Muscle layer of duodenum (tissue), 2 donors: ENCODE data around the gene TMEM164.
A peak's percentile ranks its signal among the peaks of the same experiment; 100 is the strongest.

Experiments used
- H3K27ac ChIP-seq: one replicate; pipeline ENCODE4 v1.7.0; 2013; ENCODE audit warnings: mild to moderate bottlenecking, low read length
- H3K27me3 ChIP-seq: one replicate; pipeline ENCODE4 v1.7.0; 2013; ENCODE audit warnings: low read depth, mild to moderate bottlenecking, control low read depth, low read length
- H3K36me3 ChIP-seq, 2 donors: one replicate each; pipeline ENCODE4 v1.7.0; 2013; ENCODE audit warnings: low read length in 2 of 2, control low read depth in 1 of 2, mild to moderate bottlenecking in 1 of 2; ENCODE audit not compliant: insufficient read depth in 2 of 2, control insufficient read depth in 1 of 2
- H3K4me1 ChIP-seq, 2 donors: one replicate each; pipeline ENCODE4 v1.7.0; 2013; ENCODE audit warnings: low read length in 2 of 2, mild to moderate bottlenecking in 2 of 2, control low read depth in 1 of 2, moderate library complexity in 1 of 2; ENCODE audit not compliant: insufficient read depth in 2 of 2, control insufficient read depth in 1 of 2
- H3K4me3 ChIP-seq, 2 donors: one replicate each; pipeline ENCODE4 v1.7.0; 2013; ENCODE audit warnings: low read length in 2 of 2, low read depth in 1 of 2, mild to moderate bottlenecking in 1 of 2
- H3K9me3 ChIP-seq, 2 donors: one replicate each; pipeline ENCODE4 v1.7.0; 2013; ENCODE audit warnings: low read length in 2 of 2, control low read depth in 1 of 2, mild to moderate bottlenecking in 1 of 2; ENCODE audit not compliant: control insufficient read depth in 1 of 2
- donor health status: healthy.

TMEM164 gene

DNA sequence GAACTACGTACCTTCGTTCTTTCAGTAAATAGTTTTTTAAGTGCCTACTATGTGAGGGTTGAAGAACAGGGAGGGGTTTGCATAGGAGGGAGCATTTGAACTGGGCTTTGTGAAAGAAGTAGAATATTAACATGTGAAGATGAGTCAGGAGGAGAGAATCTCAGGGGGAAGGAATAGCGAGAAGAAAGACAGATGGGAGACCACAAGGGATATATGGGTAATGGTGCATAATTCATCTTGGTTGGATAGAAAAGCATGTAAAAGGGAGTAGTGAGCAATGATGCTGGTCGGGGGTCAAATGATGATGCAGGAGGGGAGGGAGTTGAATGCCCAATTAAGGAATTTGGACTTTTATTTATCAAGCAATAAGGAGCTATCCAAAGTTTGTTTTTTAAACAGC lies 52.7 kb downstream of the TMEM164 start:
- H3K36me3 ChIP-seq = no peaks in the 10 kb centered on the region

DNA sequence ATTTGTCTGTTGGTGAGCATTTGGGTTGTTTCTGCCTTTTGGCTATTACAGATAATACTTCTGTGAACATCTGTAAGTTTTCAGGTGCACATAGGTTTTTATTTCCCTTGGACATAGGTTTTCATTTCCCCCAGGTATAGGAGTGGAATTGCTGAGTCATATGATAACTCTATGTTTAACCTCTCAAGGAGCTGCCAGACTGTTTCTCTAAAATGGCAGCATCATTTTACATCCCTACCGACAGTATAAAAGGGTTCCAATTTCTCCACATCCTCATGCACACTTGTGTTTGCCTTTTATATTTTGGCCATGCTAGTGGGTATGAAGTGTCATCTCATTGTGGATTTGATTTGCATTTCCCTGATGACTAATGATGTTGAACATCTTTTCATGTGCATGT lies 53.5 kb downstream of the TMEM164 start:
- H3K9me3 ChIP-seq = no peaks in the 10 kb centered on the region
- H3K36me3 ChIP-seq = no peaks in the 10 kb centered on the region
- H3K27ac ChIP-seq = no peak overlapping the region
- no peaks in the 10 kb centered on the region for H3K27me3 ChIP-seq
- H3K4me3 ChIP-seq = no peak overlapping the region
- H3K4me1 ChIP-seq = no peaks in the 10 kb centered on the region

More for the DNA sequence above, 52.7 kb downstream of the TMEM164 start:
- H3K4me3 ChIP-seq = no peak overlapping the region
- H3K27ac ChIP-seq = no peak overlapping the region
- no peaks in the 10 kb centered on the region for H3K27me3 ChIP-seq
- no peaks in the 10 kb centered on the region for H3K9me3 ChIP-seq
- H3K4me1 ChIP-seq = no peaks in the 10 kb centered on the region

DNA sequence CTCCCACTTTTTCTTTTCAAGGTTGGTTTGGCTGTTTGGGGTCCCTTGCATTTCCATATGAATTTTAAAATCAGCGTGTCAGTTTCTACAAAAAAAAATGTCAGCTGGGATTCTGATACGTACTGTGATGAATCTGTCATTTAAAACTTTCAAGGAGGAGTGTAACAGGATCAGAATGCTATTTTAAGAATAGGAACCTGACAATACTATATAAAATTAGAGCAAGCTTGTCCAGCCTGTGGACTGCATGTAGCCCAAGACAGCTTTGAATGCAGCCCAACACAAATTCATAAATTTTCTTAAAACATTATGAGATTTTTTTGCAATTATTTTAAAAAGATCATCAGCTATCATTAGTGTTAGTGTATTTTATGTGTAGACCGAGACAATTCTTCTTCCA lies 56.5 kb downstream of the TMEM164 start:
- Histone ChIP-seq H3K4me1 (no peaks in the 10 kb centered on the region), H3K36me3 (no peaks in the 10 kb centered on the region), H3K27me3 (no peaks in the 10 kb centered on the region), H3K4me3 (no peak overlapping the region), H3K27ac (no peak overlapping the region), H3K9me3 (no peaks in the 10 kb centered on the region)

DNA sequence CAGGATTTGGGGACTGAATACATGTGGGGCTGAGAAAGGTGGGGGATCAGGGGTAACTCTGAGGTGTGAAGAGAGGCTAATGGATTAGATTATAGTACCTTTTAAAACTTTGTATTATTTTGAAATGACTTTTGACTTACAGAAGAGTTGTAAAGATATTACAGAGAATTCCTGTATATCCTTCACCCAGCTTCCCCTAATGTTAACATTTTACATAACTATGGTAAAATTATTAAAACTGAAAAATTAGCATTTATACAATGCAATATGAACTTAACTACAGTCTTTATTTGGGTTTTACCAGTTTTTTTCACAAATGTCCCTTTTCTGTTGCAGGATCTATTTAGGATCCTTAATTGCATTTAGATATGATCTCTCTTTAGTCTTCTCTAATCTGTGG lies 57.4 kb downstream of the TMEM164 start:
- H3K4me3 ChIP-seq = no peak overlapping the region
- no peak overlapping the region for H3K27ac ChIP-seq
- no peaks in the 10 kb centered on the region for H3K9me3 ChIP-seq
- no peaks in the 10 kb centered on the region for H3K36me3 ChIP-seq
- no peaks in the 10 kb centered on the region for H3K4me1 ChIP-seq
- H3K27me3 ChIP-seq = no peaks in the 10 kb centered on the region

DNA sequence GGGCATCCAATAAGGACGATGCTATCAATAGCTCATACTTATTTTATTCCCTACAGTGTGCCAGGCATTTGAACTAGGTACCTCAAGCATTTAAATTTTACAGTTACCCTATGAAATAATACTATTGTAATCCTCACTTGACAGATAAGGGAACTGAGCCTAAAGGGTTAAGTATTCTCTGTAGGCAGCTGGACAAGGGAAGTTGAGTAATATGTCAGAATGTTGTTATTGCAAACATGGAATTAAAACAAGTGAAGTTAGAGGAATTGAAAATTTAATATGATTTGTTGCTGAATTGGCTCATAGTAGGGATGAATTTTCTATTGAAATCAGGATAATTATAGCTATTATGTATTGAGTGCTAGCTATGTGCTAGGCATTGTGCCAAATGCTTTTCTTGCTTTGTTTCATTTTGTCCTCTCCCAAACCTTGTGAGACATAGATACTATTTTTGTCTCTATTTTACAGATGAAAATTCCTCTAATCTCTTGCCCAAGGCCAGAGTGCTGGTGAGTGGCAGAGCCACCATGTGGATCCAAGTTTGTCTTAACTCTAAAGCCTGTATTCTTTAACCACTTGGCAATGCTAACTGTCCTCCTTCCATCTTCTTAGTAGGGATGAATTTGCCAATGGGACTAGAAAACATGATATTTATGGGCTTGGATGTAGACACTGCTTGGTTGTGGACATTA lies 58.1 kb downstream of the TMEM164 start:
- Histone ChIP-seq H3K27me3 (no peaks in the 10 kb centered on the region), H3K27ac (no peak overlapping the region), H3K36me3 (no peaks in the 10 kb centered on the region), H3K9me3 (no peaks in the 10 kb centered on the region), H3K4me3 (no peak overlapping the region), H3K4me1 (no peaks in the 10 kb centered on the region)

DNA sequence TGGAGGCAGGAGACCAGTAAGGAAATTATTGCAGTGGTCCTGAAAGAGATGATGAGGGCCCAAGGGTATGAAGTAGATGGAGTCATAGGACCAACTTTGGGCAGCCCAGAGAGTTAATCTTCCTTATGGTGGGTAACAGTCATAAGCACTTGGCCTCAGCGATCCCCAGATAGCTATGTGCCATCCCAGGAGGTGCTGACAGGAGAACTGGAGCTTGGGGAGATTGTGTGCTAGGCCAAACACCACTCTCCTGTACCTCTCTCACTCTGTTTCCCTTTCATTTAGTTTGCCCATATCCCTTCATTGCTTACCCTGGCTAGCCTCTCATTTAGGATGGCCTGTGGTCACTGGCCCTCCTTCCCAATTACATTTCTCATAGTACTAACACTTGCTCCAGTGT lies 60.0 kb downstream of the TMEM164 start:
- H3K36me3 ChIP-seq = no peaks in the 10 kb centered on the region
- H3K27me3 ChIP-seq = no peaks in the 10 kb centered on the region
- H3K4me3 ChIP-seq = no peak overlapping the region
- no peak overlapping the region for H3K27ac ChIP-seq
- no peaks in the 10 kb centered on the region for H3K4me1 ChIP-seq
- no peaks in the 10 kb centered on the region for H3K9me3 ChIP-seq

DNA sequence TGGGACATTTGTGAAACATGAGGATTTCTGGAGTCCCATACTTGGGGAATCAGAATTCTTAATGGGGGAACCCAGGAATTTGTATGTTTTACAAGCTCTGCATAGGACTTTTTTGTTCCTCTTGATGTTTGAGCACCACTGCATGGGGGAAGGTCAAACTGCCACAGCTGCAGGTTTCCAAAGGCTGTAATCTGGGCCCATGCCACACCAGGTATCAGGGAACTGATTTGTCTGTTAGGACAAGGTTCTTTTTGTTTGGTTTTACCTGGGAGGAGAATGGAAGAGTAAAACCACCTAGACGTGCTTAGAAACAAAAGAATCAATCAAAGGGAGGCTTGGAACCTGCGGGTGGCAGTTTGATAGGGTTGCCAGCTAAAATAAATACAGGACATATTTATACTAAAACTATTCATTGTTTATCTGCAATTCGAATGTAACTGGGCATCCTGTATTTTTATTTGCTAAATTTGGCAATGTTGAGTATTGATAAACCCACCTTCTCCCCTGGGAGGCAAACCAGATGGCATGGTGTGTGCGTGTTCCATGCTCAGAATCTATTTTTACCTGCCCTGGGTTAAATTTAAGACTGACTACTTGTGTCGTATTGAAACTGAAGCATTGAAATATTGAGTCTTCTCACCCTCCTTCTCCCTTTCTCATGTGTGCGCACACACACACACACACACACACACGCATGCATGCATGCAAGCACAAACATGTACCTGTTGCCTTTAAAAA lies 63.7 kb downstream of the TMEM164 start:
- no peaks in the 10 kb centered on the region for H3K27me3 ChIP-seq
- no peaks in the 10 kb centered on the region for H3K9me3 ChIP-seq
- H3K27ac ChIP-seq = no peak overlapping the region
- no peaks in the 10 kb centered on the region for H3K36me3 ChIP-seq
- H3K4me3 ChIP-seq = no peak overlapping the region
- no peaks in the 10 kb centered on the region for H3K4me1 ChIP-seq

DNA sequence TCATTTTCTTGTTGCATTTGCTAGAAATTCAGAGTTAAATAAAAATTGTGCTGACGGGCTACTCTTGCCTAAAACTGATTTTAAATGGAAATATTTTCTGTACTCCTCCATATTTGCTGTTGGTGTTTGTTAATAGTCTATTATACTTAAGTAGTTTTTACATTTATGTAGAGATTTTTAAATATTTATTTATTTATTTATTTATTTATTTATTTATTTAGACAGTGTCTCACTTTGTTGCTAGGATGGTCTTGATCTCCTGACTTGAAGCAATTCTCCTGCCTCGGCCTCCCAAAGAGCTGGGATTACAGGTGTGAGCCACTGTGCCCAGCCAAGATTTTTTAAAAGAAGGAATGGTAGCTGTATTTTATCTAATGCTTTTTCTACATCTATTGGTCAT lies 68.1 kb downstream of the TMEM164 start:
- H3K4me3 ChIP-seq = no peak overlapping the region
- H3K27ac ChIP-seq = no peak overlapping the region
- H3K36me3 ChIP-seq = no peaks in the 10 kb centered on the region
- no peaks in the 10 kb centered on the region for H3K9me3 ChIP-seq
- no peaks in the 10 kb centered on the region for H3K27me3 ChIP-seq
- no peaks in the 10 kb centered on the region for H3K4me1 ChIP-seq

DNA sequence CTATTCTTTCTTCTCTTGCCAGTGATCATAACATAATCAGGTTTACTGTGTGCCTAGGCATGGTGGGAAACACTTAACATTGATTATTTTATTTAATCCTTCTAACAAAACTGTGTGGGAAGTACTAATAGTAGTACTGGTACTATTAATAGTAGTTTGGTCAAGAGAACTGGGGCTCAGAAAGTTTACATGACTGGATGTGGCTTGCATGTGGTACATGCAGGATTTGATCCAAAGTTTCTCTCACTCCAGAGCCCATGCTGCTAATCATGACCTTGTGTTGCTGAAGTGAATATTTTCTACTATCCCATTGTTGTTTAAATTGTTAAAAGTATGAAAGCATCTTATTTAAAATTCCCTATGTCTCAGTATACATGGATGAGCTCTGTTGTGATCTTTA lies 78.4 kb downstream of the TMEM164 start:
- H3K4me1 ChIP-seq = peaks cover 0 to 6% of the 10 kb centered on the region in 2 donors
- H3K27ac ChIP-seq = no peak overlapping the region
- H3K36me3 ChIP-seq = no peaks in the 10 kb centered on the region
- no peak overlapping the region for H3K4me3 ChIP-seq
- H3K9me3 ChIP-seq = no peaks in the 10 kb centered on the region
- H3K27me3 ChIP-seq = no peaks in the 10 kb centered on the region

DNA sequence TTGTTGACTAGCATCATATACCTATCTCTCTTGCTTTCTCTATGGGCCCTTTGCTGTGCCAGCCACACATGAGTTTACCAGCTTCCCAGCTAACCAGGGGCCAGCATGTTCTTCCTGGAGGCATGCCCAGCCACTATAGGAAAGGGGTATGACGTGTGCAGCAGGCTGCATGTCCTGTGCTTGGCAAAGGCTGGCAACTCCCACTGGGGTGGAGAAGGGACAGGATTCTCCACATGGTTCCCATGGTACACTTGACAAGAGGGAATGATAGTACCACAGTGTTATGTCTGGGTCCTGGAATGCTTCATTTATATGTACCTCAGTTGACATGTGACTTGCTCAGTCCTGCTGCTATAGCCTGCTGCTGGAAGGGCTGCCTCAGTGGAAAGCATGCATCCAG lies 78.8 kb downstream of the TMEM164 start:
- peaks cover 0 to 6% of the 10 kb centered on the region in 2 donors for H3K4me1 ChIP-seq
- no peaks in the 10 kb centered on the region for H3K9me3 ChIP-seq
- no peaks in the 10 kb centered on the region for H3K27me3 ChIP-seq
- H3K36me3 ChIP-seq = no peaks in the 10 kb centered on the region
- peak overlapping the region; percentile 45 for H3K27ac ChIP-seq
- H3K4me3 ChIP-seq = no peak overlapping the region

DNA sequence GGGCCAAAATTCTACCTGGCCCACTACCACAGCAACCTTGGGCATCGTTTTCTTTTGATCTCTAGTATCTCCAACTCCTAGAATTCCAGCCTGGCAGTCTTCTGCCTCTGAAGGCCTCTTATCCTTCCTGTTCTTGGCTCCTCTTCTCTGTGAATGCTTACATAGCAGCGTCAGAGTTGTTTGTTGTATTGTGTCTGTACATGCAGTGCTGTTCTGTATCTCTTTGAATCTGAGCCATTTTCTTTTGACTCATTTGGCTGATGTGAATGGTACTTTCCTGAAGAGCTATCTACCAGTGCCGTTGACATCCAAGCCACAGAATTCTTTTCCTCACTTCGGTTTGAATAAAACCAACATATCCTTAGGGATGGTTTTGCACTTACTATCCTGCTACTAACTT lies 79.2 kb downstream of the TMEM164 start:
- Histone ChIP-seq H3K27ac (peak overlapping the region; percentile 45), H3K27me3 (no peaks in the 10 kb centered on the region), H3K4me1 (peaks cover 0 to 6% of the 10 kb centered on the region in 2 donors), H3K9me3 (no peaks in the 10 kb centered on the region), H3K36me3 (peaks cover 0 to 1% of the 10 kb centered on the region in 2 donors), H3K4me3 (no peak overlapping the region)
